GF-D8 (cell line): Measurements from ENCODE around the gene CPT1A.
A peak's percentile ranks its signal among the peaks of the same experiment; 100 is the strongest.

ENCODE experiments used
- DNase-seq: peaks from one replicate; lab custom pipeline; 2025; lab: John Stamatoyannopoulos, UW

Gene CPT1A

GRCh38 chr11:68831124-68831523 lies 10.6 kb downstream of the CPT1A start:
- no peak for DNase-seq

DNA sequence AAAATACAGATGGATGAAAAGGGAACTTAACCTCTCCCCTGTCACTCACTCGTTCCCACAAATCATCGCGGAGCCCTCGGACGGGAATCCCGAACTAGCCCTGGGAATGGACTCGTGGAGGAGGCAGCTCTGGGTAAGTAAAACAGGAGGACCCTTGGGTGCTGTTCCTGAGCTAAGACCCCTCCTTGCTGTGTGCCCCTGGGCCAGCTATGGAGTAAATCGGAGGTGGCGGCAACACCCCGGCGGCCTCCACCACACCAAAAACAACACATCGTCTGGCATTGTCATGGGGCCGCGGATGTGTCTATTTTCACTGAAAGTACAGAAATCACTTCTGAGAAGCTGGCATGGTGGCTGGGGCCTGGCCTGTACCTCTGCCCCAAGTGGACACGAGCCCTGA lies 12.1 kb downstream of the CPT1A start:
- no peak for DNase-seq

- DNase-seq, result peak; percentile 23
Observed at GRCh38 chr11:68828957-68829356, 12.8 kb downstream of the CPT1A start.

DNA sequence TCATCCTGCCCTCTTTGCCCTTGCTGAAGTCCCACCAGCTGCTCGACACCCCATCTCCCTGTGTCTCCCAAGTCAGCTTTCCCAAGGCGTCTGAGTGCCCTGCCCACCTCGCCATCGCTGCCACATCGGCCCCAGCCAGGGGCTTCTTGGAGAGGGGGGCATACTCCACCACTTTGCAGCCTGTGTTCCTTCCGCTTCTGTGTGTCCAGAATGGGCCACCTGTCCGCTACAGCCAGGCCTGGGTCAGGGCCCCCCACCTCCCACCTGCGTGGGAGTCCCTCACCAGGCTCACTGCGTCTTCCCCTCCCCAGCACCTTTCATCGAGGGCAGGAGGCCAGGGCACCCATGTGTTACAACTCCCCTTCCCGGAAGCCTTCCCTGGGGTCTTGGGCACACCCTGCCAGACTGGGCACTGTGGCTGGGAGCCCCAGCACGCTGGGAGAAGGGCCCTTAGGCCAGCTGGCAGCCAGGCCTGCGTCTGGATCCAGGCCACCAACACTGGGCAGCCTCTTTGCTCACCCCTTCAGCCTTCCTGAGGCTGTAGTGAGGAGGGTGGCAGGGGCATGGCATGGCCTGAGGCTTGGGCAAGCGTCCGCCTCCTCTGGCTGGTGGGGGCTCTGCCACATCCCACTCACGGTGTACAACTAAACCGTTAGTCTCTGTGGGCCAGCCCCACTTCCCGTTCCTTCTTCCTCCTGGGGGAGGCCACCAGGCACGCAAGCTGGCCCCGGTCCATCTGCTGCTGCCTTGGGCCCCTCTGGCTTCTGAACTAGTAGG lies 13.4 kb downstream of the CPT1A start:
- DNase-seq, result peak; percentile 77

- peak; percentile 46 for DNase-seq
Observed at GRCh38 chr11:68827733-68828132, 14.0 kb downstream of the CPT1A start.

- no peak for DNase-seq
Observed at GRCh38 chr11:68826726-68827125, 15.0 kb downstream of the CPT1A start.

- peak; percentile 75 for DNase-seq
Observed at GRCh38 chr11:68825571-68825970, 16.1 kb downstream of the CPT1A start.

DNA sequence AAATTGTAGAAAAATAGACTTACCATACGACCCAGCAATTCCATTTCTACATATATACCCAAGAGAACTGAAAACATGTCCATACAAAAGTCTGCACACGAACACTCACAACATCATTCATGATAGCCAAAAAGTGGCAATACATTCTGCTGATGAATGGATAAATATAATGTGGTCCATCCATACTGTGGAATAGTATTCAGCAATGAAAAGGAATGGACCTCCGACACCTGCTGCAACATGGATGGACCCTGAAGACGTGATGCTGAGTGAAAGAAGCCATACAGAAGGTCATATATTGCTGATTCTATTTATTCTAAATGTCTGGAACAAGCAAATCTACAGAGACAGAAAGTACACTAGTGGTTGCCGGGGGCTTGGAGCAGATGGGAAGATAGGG lies 19.2 kb downstream of the CPT1A start:
- DNase-seq, result no peak

GRCh38 chr11:68821670-68822069 lies 20.0 kb downstream of the CPT1A start:
- peak; percentile 4 for DNase-seq

DNA sequence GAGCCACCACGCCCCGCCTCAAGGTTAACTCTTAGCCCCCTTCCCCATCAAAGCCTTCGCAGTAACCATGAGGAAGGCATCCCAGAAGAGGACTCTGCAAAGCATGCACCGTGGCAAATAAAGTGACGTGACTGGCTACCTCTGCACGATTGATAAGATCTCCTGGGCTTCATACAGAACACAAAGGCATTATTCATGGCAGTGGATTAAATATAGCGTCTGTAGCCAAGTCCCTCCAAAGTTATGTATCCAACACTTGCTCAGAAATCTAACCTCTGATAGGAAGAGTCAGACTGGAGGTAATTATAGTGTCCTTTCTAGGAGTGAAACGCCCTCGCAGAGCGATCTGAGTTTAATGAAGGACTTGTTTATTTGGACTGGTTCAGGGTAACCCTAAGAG lies 22.4 kb downstream of the CPT1A start:
- no peak for DNase-seq

GRCh38 chr11:68818181-68818580 lies 23.5 kb downstream of the CPT1A start:
- no peak for DNase-seq

DNA sequence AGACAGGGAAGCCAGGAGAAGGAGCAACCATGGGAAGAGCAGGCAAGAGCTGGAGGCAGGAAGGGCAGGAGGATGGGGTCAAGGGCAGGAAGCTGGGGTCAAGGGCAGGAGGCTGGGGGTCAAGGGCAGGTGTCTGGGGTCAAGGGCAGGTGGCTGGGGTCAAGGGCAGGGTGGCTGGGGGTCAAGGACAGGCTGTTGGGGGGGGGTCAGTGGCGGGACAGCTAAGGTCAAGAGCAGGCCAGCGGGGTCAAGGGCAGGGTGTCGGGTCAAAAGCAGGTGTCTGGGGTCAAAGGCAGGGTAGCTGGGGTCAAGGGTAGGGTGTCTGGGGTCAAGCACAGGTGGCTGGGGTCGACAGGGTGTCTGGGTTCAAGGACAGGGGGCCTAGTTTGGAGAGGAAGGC lies 24.2 kb downstream of the CPT1A start:
- no peak for DNase-seq

DNA sequence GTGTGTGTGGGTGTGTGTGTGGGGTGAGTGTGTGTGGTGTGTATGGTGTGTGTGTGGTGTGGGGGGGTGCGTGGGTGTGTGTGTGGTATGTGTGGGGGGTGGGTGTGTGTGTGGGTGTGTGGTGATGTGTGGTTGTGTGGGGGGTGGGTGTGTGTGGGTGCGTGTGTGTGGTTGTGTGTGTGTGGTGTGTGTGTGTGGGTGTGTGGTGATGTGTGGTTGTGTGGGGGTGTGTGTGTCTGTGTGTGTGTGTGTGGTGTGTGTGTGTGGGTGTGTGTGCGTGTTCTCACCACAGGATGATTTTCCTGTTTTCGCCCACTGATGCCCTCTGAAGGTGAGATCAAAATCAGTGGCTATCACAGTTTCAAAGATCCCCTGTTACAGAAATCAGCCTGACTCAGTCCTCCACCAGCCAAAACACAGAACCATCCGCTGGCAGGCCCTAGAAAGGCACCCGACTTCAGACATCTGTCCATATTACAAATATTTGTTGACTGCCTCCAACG lies 24.7 kb downstream of the CPT1A start:
- DNase-seq, result no peak

- DNase-seq, result no peak
Observed at GRCh38 chr11:68816251-68816776, 25.4 kb downstream of the CPT1A start.

DNA sequence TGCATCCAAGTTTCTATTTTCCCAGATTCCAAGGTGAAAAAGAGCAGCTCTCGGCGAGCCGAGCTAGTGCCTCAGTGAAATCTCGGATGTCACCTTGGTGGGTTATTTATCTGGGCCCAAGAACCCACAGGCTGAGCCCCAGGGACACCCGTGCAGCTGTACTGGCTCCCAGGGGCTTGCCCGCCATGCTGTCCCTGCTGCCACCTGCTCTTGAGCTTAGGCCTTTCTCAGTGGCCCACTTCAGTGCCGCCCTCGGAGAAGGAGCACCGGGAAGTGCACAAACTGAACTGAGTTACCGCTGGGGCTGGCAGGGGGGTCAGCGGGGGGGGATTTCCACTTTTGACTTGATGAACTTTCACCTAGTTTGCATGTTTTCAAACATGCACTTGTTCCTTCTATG lies 27.9 kb downstream of the CPT1A start:
- no peak for DNase-seq

- no peak for DNase-seq
Observed at GRCh38 chr11:68812526-68812925, 29.2 kb downstream of the CPT1A start.

GRCh38 chr11:68810164-68810563 lies 31.6 kb downstream of the CPT1A start:
- no peak for DNase-seq

GRCh38 chr11:68809506-68809905 lies 32.2 kb downstream of the CPT1A start:
- DNase-seq, result no peak

GRCh38 chr11:68808787-68809186 lies 32.9 kb downstream of the CPT1A start:
- no peak for DNase-seq

DNA sequence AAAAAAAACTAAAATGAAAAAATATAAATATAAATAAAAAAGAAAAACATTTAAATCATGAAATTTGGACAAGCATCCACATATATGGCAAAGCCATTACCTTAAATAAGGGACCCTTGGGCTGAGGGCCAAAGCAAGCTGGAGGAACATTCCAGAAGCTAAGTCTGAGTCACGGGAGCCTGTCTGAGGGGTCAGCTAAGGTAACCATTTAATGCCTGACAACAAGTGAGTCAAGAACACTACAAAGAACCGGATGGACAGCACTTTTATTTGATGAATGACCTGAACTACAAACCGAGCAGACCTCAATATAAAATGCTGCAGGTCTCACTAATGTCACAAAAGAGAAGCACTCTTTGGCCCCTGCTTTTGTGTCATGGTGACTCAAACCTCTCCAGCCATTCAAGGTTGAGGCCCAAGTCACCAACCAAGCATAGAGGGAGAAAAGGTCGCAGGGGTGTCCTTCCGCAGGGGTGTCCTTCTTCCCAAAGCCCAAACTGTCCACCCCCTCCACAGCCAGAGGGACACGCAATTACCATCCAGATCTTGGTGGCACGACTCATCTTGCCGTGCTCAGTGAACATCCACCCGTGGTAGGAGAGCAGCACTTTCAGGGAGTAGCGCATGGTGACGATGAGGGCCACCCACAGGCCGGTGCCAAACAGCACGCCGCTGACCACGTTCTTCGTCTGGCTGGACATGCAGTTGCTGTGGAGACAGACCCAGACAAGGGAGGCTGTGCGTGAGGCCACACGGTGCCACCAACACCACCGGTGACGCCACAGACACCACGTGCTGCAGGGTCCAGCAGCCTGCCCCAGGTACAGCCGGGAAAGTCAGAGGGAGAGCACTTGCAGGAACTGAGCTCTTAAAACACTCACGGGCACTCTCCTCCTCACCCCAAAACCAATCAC lies 34.5 kb downstream of the CPT1A start:
- DNase-seq, result no peak

- no peak for DNase-seq
Observed at GRCh38 chr11:68804786-68805185, 36.9 kb downstream of the CPT1A start.

- DNase-seq, result no peak
Observed at GRCh38 chr11:68803766-68804165, 38.0 kb downstream of the CPT1A start.
